GM23248 (cell line): ENCODE measurements around the gene IL5. TPM values are rescaled to one million over a fixed set of nuclear protein-coding genes. Genes with fewer than 3 reads are reported as not detected.
"Not testable (repeated sequence)": the region's sequence is repeated elsewhere in the genome, so short reads cannot be mapped to it uniquely, and the experiment has no call there.

Source experiments
- DNase-seq: peaks from one replicate; pipeline ENCODE4 v3.0.0-alpha.2; 2015
- H2AFZ ChIP-seq: fragments of 200-600 bp; sonication (generic); 2 replicates; pipeline ENCODE4 v1.6.1; 2016; ENCODE audit warnings: antibody characterized with exemption
- H3F3A ChIP-seq: fragments of 200-600 bp; sonication (generic); 2 replicates; pipeline ENCODE4 v1.6.1; 2016; ENCODE audit warnings: mild to moderate bottlenecking, antibody characterized with exemption, mixed run types; ENCODE audit not compliant: insufficient read depth
- H3K27ac ChIP-seq: fragments of 200-600 bp; sonication (generic); 2 replicates; pipeline ENCODE4 v1.5.1; 2016; ENCODE audit warnings: mild to moderate bottlenecking
- H3K27me3 ChIP-seq: fragments of 200-600 bp; sonication (generic); replicated peaks from 2 replicates; pipeline ENCODE4 v1.6.1; 2016; ENCODE audit warnings: mild to moderate bottlenecking; ENCODE audit not compliant: insufficient read depth
- H3K36me3 ChIP-seq: fragments of 200-600 bp; sonication (generic); 2 replicates; pipeline ENCODE4 v1.6.1; 2016; ENCODE audit warnings: low read depth, mild to moderate bottlenecking
- H3K4me1 ChIP-seq: fragments of 200-600 bp; sonication (generic); 2 replicates; pipeline ENCODE4 v1.6.1; 2016; ENCODE audit warnings: mild to moderate bottlenecking; ENCODE audit not compliant: insufficient read depth
- H3K4me2 ChIP-seq: fragments of 200-600 bp; sonication (generic); one replicate; pipeline ENCODE4 v1.6.1; 2016; ENCODE audit warnings: mild to moderate bottlenecking; ENCODE audit not compliant: unreplicated experiment
- H3K4me3 ChIP-seq: fragments of 200-600 bp; sonication (generic); 2 replicates; pipeline ENCODE4 v1.5.1; 2016; ENCODE audit warnings: mild to moderate bottlenecking
- H3K79me2 ChIP-seq: fragments of 200-600 bp; sonication (generic); 2 replicates; pipeline ENCODE4 v1.6.1; 2016; ENCODE audit warnings: mild to moderate bottlenecking; ENCODE audit not compliant: insufficient read depth
- H3K9ac ChIP-seq: fragments of 200-600 bp; sonication (generic); 2 replicates; pipeline ENCODE4 v1.6.1; 2016; ENCODE audit warnings: mild to moderate bottlenecking
- H3K9me2 ChIP-seq: fragments of 200-600 bp; sonication (generic); 2 replicates; pipeline ENCODE4 v1.6.1; 2016; ENCODE audit warnings: mixed run types, mild to moderate bottlenecking, moderate library complexity; ENCODE audit not compliant: insufficient read depth
- H3K9me3 ChIP-seq: fragments of 200-600 bp; sonication (generic); one replicate; pipeline ENCODE4 v1.6.1; 2017; ENCODE audit warnings: low read depth
- H4K20me1 ChIP-seq: fragments of 200-600 bp; sonication (generic); 2 replicates; pipeline ENCODE4 v1.6.0; 2016; ENCODE audit not compliant: insufficient read depth
- EZH2 ChIP-seq: fragments of 200-600 bp; sonication (generic); IDR thresholded peaks from 2 replicates; pipeline ENCODE4 v1.6.1; 2018; ENCODE audit warnings: antibody characterized with exemption, mild to moderate bottlenecking; ENCODE audit not compliant: insufficient read depth, poor library complexity, severe bottlenecking
- EZH2phosphoT487 ChIP-seq: fragments of 200-600 bp; sonication (generic); IDR thresholded peaks from 2 replicates; pipeline ENCODE4 v1.6.1; 2018; ENCODE audit warnings: antibody characterized with exemption, moderate library complexity, mild to moderate bottlenecking, low read depth; ENCODE audit not compliant: insufficient read depth
- WGBS, 2 experiments: methylation state at CpG; one replicate each; pipeline ENCODE4 v1.1.6; 2015 to 2017; ENCODE audit warnings: low lambda C conversion rate in 2 of 2, low coverage in 1 of 2; ENCODE audit errors: missing lambda C conversion rate in 2 of 2; 5-methylcytosine and 5-hydroxymethylcytosine counted together
- in situ Hi-C: fragments of 300-500 bp; cut with MboI; formaldehyde crosslinking; loops from 2 replicates; pipeline ENCODE4 v1.15.0; 2020
- polyA plus RNA-seq: library from polyadenylated mRNA; unstranded; fragments of >200 nt; fragmentation: Nextera tagmentation; extraction: Ambion mirVana; gene quantifications from 2 replicates; pipeline ENCODE4 v1.2.1, GENCODE V29; 2016
- total RNA-seq: library from RNA; depleted of rRNA; stranded (reverse); fragments of >200 nt; shearing (Covaris generic); gene quantifications from 2 replicates; pipeline ENCODE4 v1.2.3, GENCODE V29; 2014

Gene IL5
- total and polyA plus RNA-seq, 2 experiments from 2014 or later, result not detected

GRCh38 chr5:132513618-132514336 lies 29.5 kb downstream of the IL5 start:
- 85 to 86% methylated on average over 6 to 25 of the region's 25 CpGs for WGBS, 2 experiments
- H3K27me3 ChIP-seq, in situ Hi-C loops, H3K9me3 ChIP-seq, H3K79me2 ChIP-seq, H3K27ac ChIP-seq, H4K20me1 ChIP-seq, H2AFZ ChIP-seq, H3K4me1 ChIP-seq, H3K9ac ChIP-seq, H3K4me2 ChIP-seq, DNase-seq, H3K36me3 ChIP-seq, H3K9me2 ChIP-seq, H3K4me3 ChIP-seq: not testable (repeated sequence)
- peaks cover 10% of the 10 kb centered on the region for H3F3A ChIP-seq

GRCh38 chr5:132510076-132510475 lies 33.2 kb downstream of the IL5 start:
- Histone ChIP-seq H3K4me3 (no peak overlapping the region), H3K9ac (no peak overlapping the region), H3K27me3 (no peaks in the 10 kb centered on the region), H3K79me2 (no peaks in the 10 kb centered on the region), H3K36me3 (no peaks in the 10 kb centered on the region), H3K27ac (no peak overlapping the region), H3K9me2 (no peaks in the 10 kb centered on the region), H4K20me1 (no peaks in the 10 kb centered on the region), H3K4me1 (peaks cover 20% of the 10 kb centered on the region), H3F3A (peaks cover 26% of the 10 kb centered on the region), H3K4me2 (no peak overlapping the region), H2AFZ (no peak overlapping the region), H3K9me3 (no peaks in the 10 kb centered on the region)
- TF ChIP-seq EZH2phosphoT487, result 0 out of 2 replicates have a peak, but pooled peaks have one; percentile 36
- TF ChIP-seq EZH2, result no peak
- peak; percentile 70 for DNase-seq
- in situ Hi-C loops, result no loop called here

DNA sequence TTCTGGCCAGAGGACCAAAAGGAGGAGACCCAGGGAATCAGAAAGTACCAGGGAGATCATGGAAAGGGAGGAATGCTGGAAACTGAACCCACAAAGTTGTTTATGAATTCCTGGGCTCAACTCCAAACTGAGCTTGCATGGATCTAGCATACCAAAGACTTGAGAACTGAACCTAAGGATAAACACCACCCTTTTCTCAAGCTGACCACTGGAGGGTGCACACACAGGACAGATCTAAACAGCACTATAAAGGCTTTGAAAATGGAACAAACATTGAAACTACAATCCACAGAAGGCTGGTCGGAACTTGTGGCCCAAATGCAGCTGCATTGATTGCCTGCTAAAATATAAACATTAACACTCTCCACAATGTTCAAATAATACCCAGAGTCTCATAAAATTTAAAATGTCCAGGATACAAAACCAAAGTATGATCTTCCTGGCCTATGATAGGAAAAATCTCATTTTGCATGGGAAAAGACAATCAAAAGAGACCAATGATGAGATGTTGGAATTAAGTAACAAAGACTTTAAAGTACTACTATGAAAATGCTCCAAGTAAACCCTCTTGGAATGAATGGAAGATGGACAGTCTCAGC lies 37.1 kb downstream of the IL5 start:
- peak; percentile 95 for DNase-seq
- in situ Hi-C loops, result loop anchor here (10.0 kb wide), 1 partner anchor 121 kb away; no protein-coding TSS in a partner anchor
- Histone ChIP-seq H3K9ac (peak overlapping the region; percentile 66), H4K20me1 (no peaks in the 10 kb centered on the region), H3K4me3 (peak overlapping the region; percentile 42; the same call in 1 of the 2 replicates), H3F3A (peaks cover 29% of the 10 kb centered on the region), H3K79me2 (no peaks in the 10 kb centered on the region), H3K27me3 (no peaks in the 10 kb centered on the region), H3K4me1 (peaks cover 21% of the 10 kb centered on the region), H2AFZ (peak overlapping the region; percentile 83), H3K9me2 (no peaks in the 10 kb centered on the region), H3K9me3 (no peaks in the 10 kb centered on the region), H3K4me2 (peak overlapping the region; percentile 88), H3K27ac (peak overlapping the region; percentile 88), H3K36me3 (no peaks in the 10 kb centered on the region)
- no peak for TF ChIP-seq EZH2phosphoT487
- TF ChIP-seq EZH2, result no peak
- 16 to 20% methylated on average over 1 of the region's 1 CpG for WGBS, 2 experiments

GRCh38 chr5:132505641-132506040 lies 37.7 kb downstream of the IL5 start:
- H3K9me3 ChIP-seq, result no peaks in the 10 kb centered on the region
- peaks cover 21% of the 10 kb centered on the region for H3K4me1 ChIP-seq
- no peak for TF ChIP-seq EZH2phosphoT487
- TF ChIP-seq EZH2, result no peak
- in situ Hi-C loops, result loop anchor here (10.0 kb wide), 1 partner anchor 121 kb away; no protein-coding TSS in a partner anchor
- no peaks in the 10 kb centered on the region for H3K79me2 ChIP-seq
- H4K20me1 ChIP-seq, result no peaks in the 10 kb centered on the region
- H3K4me2 ChIP-seq, result peak overlapping the region; percentile 88
- peak overlapping the region; percentile 88 for H3K27ac ChIP-seq
- WGBS, 2 experiments, result 25 to 26% methylated on average over 2 of the region's 2 CpGs
- no peaks in the 10 kb centered on the region for H3K36me3 ChIP-seq
- H3F3A ChIP-seq, result peaks cover 29% of the 10 kb centered on the region
- H3K4me3 ChIP-seq, result peak overlapping the region; percentile 42; the same call in 1 of the 2 replicates
- H3K9me2 ChIP-seq, result no peaks in the 10 kb centered on the region
- no peaks in the 10 kb centered on the region for H3K27me3 ChIP-seq
- H2AFZ ChIP-seq, result peak overlapping the region; percentile 83
- H3K9ac ChIP-seq, result peak overlapping the region; percentile 66
- peak; percentile 45 for DNase-seq
